MCF 10A (cell line): ENCODE results near the gene TLN1. TPM values are rescaled to one million over a fixed set of nuclear protein-coding genes. Genes with fewer than 3 reads are reported as not detected.

Experiments
- BruUV-seq: library from RNA; stranded (reverse); fragments of 400-500 nt; replicated peaks from 2 replicates; lab custom pipeline; 2021; lab: Mats Ljungman, UMichigan
- CTCF ChIA-PET: fragments of 300-600 bp; sonication (Branson Sonifier 250); formaldehyde crosslinking; extraction: SDS; loops from one replicate; lab custom pipeline; 2021; ENCODE audit warnings: antibody characterized with exemption, inconsistent platforms; lab: Yijun Ruan, JAX
- POLR2A ChIA-PET: fragments of 300-600, 350-650 bp; sonication (Branson Sonifier 250); formaldehyde crosslinking; extraction: SDS; loops from one replicate; lab custom pipeline; 2020; ENCODE audit warnings: antibody characterized with exemption, inconsistent platforms; lab: Yijun Ruan, JAX
- DNase-seq: peaks from one replicate; pipeline ENCODE4 v3.0.0-alpha.2; 2018; ENCODE audit not compliant: unreplicated experiment
- H3K27ac Mint-ChIP-seq: one replicate; pipeline ENCODE4 v1.8.0; 2022; ENCODE audit warnings: mild to moderate bottlenecking, low read depth, mixed read lengths; ENCODE audit not compliant: unreplicated experiment
- H3K27me3 Mint-ChIP-seq: one replicate; pipeline ENCODE4 v1.8.0; 2022; ENCODE audit warnings: mixed read lengths; ENCODE audit not compliant: insufficient read depth, unreplicated experiment
- H3K36me3 Mint-ChIP-seq: one replicate; pipeline ENCODE4 v1.8.0; 2022; ENCODE audit warnings: mild to moderate bottlenecking, moderate library complexity, mixed read lengths; ENCODE audit not compliant: insufficient read depth, unreplicated experiment
- H3K4me1 Mint-ChIP-seq: one replicate; pipeline ENCODE4 v1.8.0; 2022; ENCODE audit warnings: mixed read lengths; ENCODE audit not compliant: insufficient read depth, unreplicated experiment
- H3K4me3 Mint-ChIP-seq: one replicate; pipeline ENCODE4 v1.8.0; 2022; ENCODE audit warnings: mild to moderate bottlenecking, moderate library complexity, mixed read lengths; ENCODE audit not compliant: unreplicated experiment
- H3K9me3 Mint-ChIP-seq: one replicate; pipeline ENCODE4 v1.8.0; 2022; ENCODE audit warnings: mixed read lengths; ENCODE audit not compliant: unreplicated experiment
- CTCF ChIP-seq: fragments of 200-600 bp; IDR thresholded peaks from one replicate; pipeline ENCODE4 v1.8.0; 2022; ENCODE audit warnings: antibody characterized with exemption, mild to moderate bottlenecking; ENCODE audit not compliant: unreplicated experiment
- intact Hi-C: fragments of 100-400 bp; cut with micrococcal nuclease; formaldehyde crosslinking; loops from 2 replicates; pipeline ENCODE4 v1.14.1; 2022
- total RNA-seq: library from RNA; stranded (reverse); gene quantifications from 2 replicates; pipeline ENCODE4 v1.2.3, GENCODE V29; 2022

Gene TLN1
- total RNA-seq, 1 experiment from 2014 or later = 224 TPM

GRCh38 chr9:35656831-35657545, 75.0 kb downstream of the TLN1 start:
- Mint-ChIP-seq H3K27ac (peak overlapping the region; percentile 100), H3K27me3 (no peaks in the 10 kb centered on the region), H3K4me3 (peak overlapping the region; percentile 62), H3K36me3 (peaks cover 32% of the 10 kb centered on the region), H3K4me1 (peaks cover 18% of the 10 kb centered on the region), H3K9me3 (no peaks in the 10 kb centered on the region)
- no peak for DNase-seq
- intact Hi-C loops = loop anchor here (5.0 to 10.0 kb wide), 2 partner anchors 55 to 248 kb away; partner anchors contain the start of genes HRCT1 and SPAAR
- no TSS peak for BruUV-seq
- ChIA-PET CTCF (interaction anchor here (0.5 to 11.0 kb wide), 14 partner anchors 11 to 829 kb away, joined by 3 to 119 read pairs (median 6); partner anchors contain the start of genes CREB3 and TLN1), POLR2A (interaction anchor here (0.6 to 5.4 kb wide), 21 partner anchors 7 to 542 kb away, joined by 3 to 61 read pairs (median 6); partner anchors contain the start of genes ARHGEF39, CREB3, GBA2 and HRCT1)
- no peak for TF ChIP-seq CTCF

- BruUV-seq = no TSS peak
- Mint-ChIP-seq H3K4me1 (peaks cover 18% of the 10 kb centered on the region), H3K27ac (peak overlapping the region; percentile 100), H3K27me3 (no peaks in the 10 kb centered on the region), H3K9me3 (no peaks in the 10 kb centered on the region), H3K4me3 (no peak overlapping the region), H3K36me3 (peaks cover 25% of the 10 kb centered on the region)
- ChIA-PET CTCF (interaction anchor here (0.6 to 11.0 kb wide), 7 partner anchors 10 to 830 kb away, joined by 3 to 119 read pairs (median 6); partner anchors contain the start of genes CREB3 and TLN1), POLR2A (interaction anchor here (0.6 to 5.4 kb wide), 9 partner anchors 8 to 167 kb away, joined by 3 to 61 read pairs (median 15); partner anchors contain the start of genes ARHGEF39, CREB3, GBA2 and RGP1)
- intact Hi-C loops = loop anchor here (5.0 to 10.0 kb wide), 2 partner anchors 54 to 248 kb away; partner anchors contain the start of genes HRCT1 and SPAAR
- no peak for TF ChIP-seq CTCF
- no peak for DNase-seq
These were observed 75.6 kb downstream of the TLN1 start for GRCh38 chr9:35656348-35656747.

GRCh38 chr9:35653611-35654010, 78.4 kb downstream of the TLN1 start:
- CTCF ChIA-PET = interaction anchor here (0.7 kb wide), 1 partner anchor 46 kb away, joined by 3 read pairs; no protein-coding TSS in a partner anchor
- Mint-ChIP-seq H3K4me1 (no peaks in the 10 kb centered on the region), H3K4me3 (no peak overlapping the region), H3K9me3 (no peaks in the 10 kb centered on the region), H3K36me3 (peaks cover 11% of the 10 kb centered on the region), H3K27me3 (no peaks in the 10 kb centered on the region), H3K27ac (no peak overlapping the region)
- POLR2A ChIA-PET = no interaction called here
- no peak for DNase-seq
- TF ChIP-seq CTCF = no peak
- intact Hi-C loops = loop anchor here (10.0 kb wide), 1 partner anchor 251 kb away; the partner anchor contains the start of genes HRCT1 and SPAAR
- no TSS peak for BruUV-seq

GRCh38 chr9:35652829-35653209, 79.2 kb downstream of the TLN1 start:
- peaks cover 4% of the 10 kb centered on the region for H3K36me3 Mint-ChIP-seq
- H3K27ac Mint-ChIP-seq = peak overlapping the region; percentile 61
- no peak for DNase-seq
- no TSS peak for BruUV-seq
- no peaks in the 10 kb centered on the region for H3K9me3 Mint-ChIP-seq
- POLR2A ChIA-PET = interaction anchor here (1.4 kb wide), 1 partner anchor 79 kb away, joined by 6 read pairs; the partner anchor contains the start of genes CREB3 and TLN1
- intact Hi-C loops = loop anchor here (10.0 kb wide), 1 partner anchor 252 kb away; the partner anchor contains the start of genes HRCT1 and SPAAR
- no peaks in the 10 kb centered on the region for H3K4me1 Mint-ChIP-seq
- TF ChIP-seq CTCF = no peak
- H3K4me3 Mint-ChIP-seq = no peak overlapping the region
- no peaks in the 10 kb centered on the region for H3K27me3 Mint-ChIP-seq
- CTCF ChIA-PET = no interaction called here
